Right lobe of liver (tissue), 6 donors: ENCODE results near the gene METTL8. TPM values are rescaled to one million over a fixed set of nuclear protein-coding genes. Genes with fewer than 3 reads are reported as not detected.
"Not testable (repeated sequence)": the region's sequence is repeated elsewhere in the genome, so short reads cannot be mapped to it uniquely, and the experiment has no call there.

Source experiments
- ATAC-seq, 4 donors: fragments of 200-7000 bp; cut with Tn5 transposase; one replicate each; pipeline ENCODE4 v1.9.1; 2020; ENCODE audit warnings: mild to moderate bottlenecking in 4 of 4, moderate library complexity in 4 of 4
- DNase-seq, 3 donors: peaks; one replicate each; pipeline ENCODE4 v3.0.0-alpha.2; 2020
- H3K27ac ChIP-seq, 3 donors: fragments of 200-600 bp; one replicate each; pipeline ENCODE4 v1.8.0; 2022
- H3K27me3 ChIP-seq, 2 donors: fragments of 200-600 bp; one replicate each; pipeline ENCODE4 v1.8.0; 2022
- H3K36me3 ChIP-seq, 4 donors: fragments of 200-600 bp; sonication (generic) in 1 of 4; one replicate each; pipeline versions ENCODE4 v1.5.1 to v1.8.0; 2017 to 2022; ENCODE audit warnings: control low read depth in 1 of 4
- H3K4me1 ChIP-seq, 4 donors: fragments of 200-600 bp; sonication (generic) in 1 of 4; one replicate each; pipeline versions ENCODE4 v1.5.1 to v1.8.0; 2017 to 2022; ENCODE audit warnings: control low read depth in 1 of 4
- H3K4me3 ChIP-seq, 3 donors: fragments of 200-600 bp; one replicate each; pipeline ENCODE4 v1.8.0; 2022
- H3K9me3 ChIP-seq, 4 donors: fragments of 200-600 bp; sonication (generic) in 1 of 4; one replicate each; pipeline versions ENCODE4 v1.5.1 to v1.8.0; 2017 to 2022; ENCODE audit warnings: control low read depth in 1 of 4
- CTCF ChIP-seq, 4 donors: fragments of 200-600 bp in 3 of 4; fragments of 450-650 bp in 1 of 4; IDR thresholded peaks; one replicate each; pipeline versions ENCODE4 v1.5.1 to v1.8.0; 2016 to 2022; ENCODE audit warnings: antibody characterized with exemption in 4 of 4, mild to moderate bottlenecking in 2 of 4
- POLR2A ChIP-seq: fragments of 450-650 bp; IDR thresholded peaks from one replicate; pipeline ENCODE4 v1.6.1; 2017; ENCODE audit warnings: antibody characterized with exemption, mild to moderate bottlenecking
- WGBS: methylation state at CpG from one replicate; pipeline ENCODE4 v1.1.6; 2018; ENCODE audit warnings: low coverage, low lambda C conversion rate; ENCODE audit not compliant: insufficient coverage; ENCODE audit errors: missing lambda C conversion rate; 5-methylcytosine and 5-hydroxymethylcytosine counted together
- intact Hi-C, 2 donors: fragments of 100-400 bp; cut with DNase I; formaldehyde crosslinking; loops; one replicate each; pipeline versions ENCODE4 v1.11.2 to v1.14.1; 2022
- total RNA-seq, 6 experiments: library from RNA; depleted of rRNA in 2 of 6; stranded (reverse); fragments of >200 nt in 2 of 6; fragmentation: NEBNext Ultra II Directional in 3 of 6; extraction: Animal tissue kit (Norgen Biotek cat#: 25700) in 3 of 6; gene quantifications; one replicate each; pipeline versions ENCODE4 v1.1.0 to v1.2.4, GENCODE V29; 2016 to 2023
- donor health status: DM: no; HTN: yes; CAD: no.
- donor health status: DM: no; HTN: no; CAD: no.
- donor health status: DM: no; HTN: no; CAD: no.
- donor health status: DM: no; HTN: yes; CAD: no.
- donor health status: DM: no; HTN: yes; CAD: no.

The METTL8 gene
- total RNA-seq, 6 experiments from 2014 or later: 6.5 to 13.8 (median 9.5) TPM

- Histone ChIP-seq H3K9me3 (no peaks in the 10 kb centered on the region), H3K4me1 (peaks cover 0 to 12% (median 3%) of the 10 kb centered on the region in 4 donors), H3K27me3 (no peaks in the 10 kb centered on the region), H3K4me3 (peak overlapping the region; percentile 93 to 97 (median 94)), H3K36me3 (no peaks in the 10 kb centered on the region), H3K27ac (peak overlapping the region; percentile 11 to 95 (median 89))
- 21% methylated on average over 20 of the region's 20 CpGs for WGBS
- ATAC-seq (no peak), DNase-seq (peak in 1 of 3 donors; percentile 23)
- intact Hi-C loops: no loop called here
- TF ChIP-seq CTCF (IDR thresholded peaks at IDR 0.05) (no peak), POLR2A (no peak)
Observed at GRCh38 chr2:171432969-171433762, 624 bp downstream of the METTL8 start.

GRCh38 chr2:171432206-171432968 lies 1.4 kb downstream of the METTL8 start:
- H3K9me3 ChIP-seq: no peaks in the 10 kb centered on the region
- TF ChIP-seq CTCF (IDR thresholded peaks at IDR 0.05): no peak
- TF ChIP-seq POLR2A: no peak
- peaks cover 0 to 12% (median 3%) of the 10 kb centered on the region in 4 donors for H3K4me1 ChIP-seq
- ATAC-seq (no peak), DNase-seq (no peak)
- intact Hi-C loops: no loop called here
- H3K27me3 ChIP-seq: no peaks in the 10 kb centered on the region
- 57% methylated on average over 4 of the region's 4 CpGs for WGBS
- no peak overlapping the region for H3K4me3 ChIP-seq
- no peaks in the 10 kb centered on the region for H3K36me3 ChIP-seq
- H3K27ac ChIP-seq: no peak overlapping the region

GRCh38 chr2:171431677-171432167 lies 2.1 kb downstream of the METTL8 start:
- ATAC-seq (no peak), DNase-seq (no peak)
- Histone ChIP-seq H3K4me1 (peaks cover 0 to 12% (median 3%) of the 10 kb centered on the region in 4 donors), H3K36me3 (no peaks in the 10 kb centered on the region), H3K9me3 (no peaks in the 10 kb centered on the region), H3K4me3 (no peak overlapping the region), H3K27ac (no peak overlapping the region), H3K27me3 (no peaks in the 10 kb centered on the region)
- TF ChIP-seq POLR2A: no peak
- TF ChIP-seq CTCF (IDR thresholded peaks at IDR 0.05): no peak
- WGBS: 94% methylated on average over 4 of the region's 9 CpGs
- intact Hi-C loops: no loop called here

GRCh38 chr2:171430516-171431410 lies 3.0 kb downstream of the METTL8 start:
- no peaks in the 10 kb centered on the region for H3K9me3 ChIP-seq
- H3K27ac ChIP-seq: no peak overlapping the region
- no peak for DNase-seq
- TF ChIP-seq POLR2A (no peak), CTCF (IDR thresholded peaks at IDR 0.05) (no peak)
- ATAC-seq: no peak
- H3K36me3 ChIP-seq: no peaks in the 10 kb centered on the region
- H3K4me1 ChIP-seq: peaks cover 0 to 12% (median 3%) of the 10 kb centered on the region in 4 donors
- H3K4me3 ChIP-seq: no peak overlapping the region
- no peaks in the 10 kb centered on the region for H3K27me3 ChIP-seq
- 96% methylated on average over 7 of the region's 7 CpGs for WGBS
- intact Hi-C loops: no loop called here

GRCh38 chr2:171422710-171423495 lies 10.9 kb downstream of the METTL8 start:
- H3K4me3 ChIP-seq, H3K27me3 ChIP-seq, H3K27ac ChIP-seq, H3K9me3 ChIP-seq, DNase-seq, ATAC-seq, H3K4me1 ChIP-seq, intact Hi-C loops, H3K36me3 ChIP-seq: not testable (repeated sequence)
- WGBS: 90% methylated on average over 2 of the region's 2 CpGs
